HL-60 (cell line): ENCODE results near the gene PLXDC2.

Experiments used
- CTCF ChIP-seq: IDR thresholded peaks from one replicate; pipeline ENCODE4 v1.5.1; 2011; ENCODE audit warnings: low read length, control low read depth, inconsistent platforms; ENCODE audit not compliant: insufficient read depth
- POLR2AphosphoS5 ChIP-seq: IDR thresholded peaks from 2 replicates; pipeline ENCODE4 v1.6.1; 2012; ENCODE audit warnings: low read depth
- TF ChIP-seq, protein P1 (sequence below): IDR thresholded peaks from 2 replicates; pipeline ENCODE4 v1.6.1; 2012; ENCODE audit warnings: low read depth; ENCODE audit not compliant: insufficient replicate concordance

DNA sequence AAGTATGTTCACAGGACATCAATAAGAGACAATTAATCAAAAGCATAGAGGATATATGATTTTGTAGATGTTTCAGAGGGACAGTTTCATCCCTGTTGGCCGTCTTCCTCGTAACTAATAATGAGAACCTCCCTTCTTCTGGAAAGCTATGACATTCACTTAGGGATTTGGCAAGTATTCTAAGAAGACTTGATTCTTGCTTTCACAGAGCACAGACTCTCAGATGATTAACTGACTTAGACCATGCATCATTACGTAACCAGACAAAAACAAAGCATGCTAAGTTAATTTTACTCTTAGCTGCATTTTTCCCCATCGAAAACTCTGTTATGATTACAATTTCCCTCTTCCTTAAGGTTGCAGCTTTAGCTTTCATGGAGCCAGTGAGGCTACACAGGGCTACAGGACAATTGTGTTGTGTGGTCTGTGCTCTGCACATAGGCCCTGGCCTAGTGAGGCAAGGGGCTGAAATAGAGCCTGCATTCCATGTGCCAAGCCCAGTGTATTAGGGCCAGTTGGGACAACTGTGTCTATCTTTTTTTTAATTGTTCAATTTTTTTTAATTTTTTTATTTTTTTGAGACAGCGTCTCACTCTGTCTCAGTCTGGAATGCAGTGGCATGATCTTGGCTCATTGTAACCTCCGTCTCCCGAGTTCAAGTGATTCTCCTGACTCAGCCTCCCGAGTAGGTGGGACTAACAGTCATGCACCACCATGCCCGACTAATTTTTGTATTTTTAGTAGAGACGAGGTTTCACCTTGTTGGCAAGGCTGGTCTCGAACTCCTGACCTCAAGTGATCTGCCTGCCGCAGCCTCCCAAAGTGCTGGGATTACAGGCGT lies 105.3 kb downstream of the PLXDC2 start:
- TF ChIP-seq POLR2AphosphoS5 (no peak), CTCF (no peak)
- TF ChIP-seq, protein P1, sequence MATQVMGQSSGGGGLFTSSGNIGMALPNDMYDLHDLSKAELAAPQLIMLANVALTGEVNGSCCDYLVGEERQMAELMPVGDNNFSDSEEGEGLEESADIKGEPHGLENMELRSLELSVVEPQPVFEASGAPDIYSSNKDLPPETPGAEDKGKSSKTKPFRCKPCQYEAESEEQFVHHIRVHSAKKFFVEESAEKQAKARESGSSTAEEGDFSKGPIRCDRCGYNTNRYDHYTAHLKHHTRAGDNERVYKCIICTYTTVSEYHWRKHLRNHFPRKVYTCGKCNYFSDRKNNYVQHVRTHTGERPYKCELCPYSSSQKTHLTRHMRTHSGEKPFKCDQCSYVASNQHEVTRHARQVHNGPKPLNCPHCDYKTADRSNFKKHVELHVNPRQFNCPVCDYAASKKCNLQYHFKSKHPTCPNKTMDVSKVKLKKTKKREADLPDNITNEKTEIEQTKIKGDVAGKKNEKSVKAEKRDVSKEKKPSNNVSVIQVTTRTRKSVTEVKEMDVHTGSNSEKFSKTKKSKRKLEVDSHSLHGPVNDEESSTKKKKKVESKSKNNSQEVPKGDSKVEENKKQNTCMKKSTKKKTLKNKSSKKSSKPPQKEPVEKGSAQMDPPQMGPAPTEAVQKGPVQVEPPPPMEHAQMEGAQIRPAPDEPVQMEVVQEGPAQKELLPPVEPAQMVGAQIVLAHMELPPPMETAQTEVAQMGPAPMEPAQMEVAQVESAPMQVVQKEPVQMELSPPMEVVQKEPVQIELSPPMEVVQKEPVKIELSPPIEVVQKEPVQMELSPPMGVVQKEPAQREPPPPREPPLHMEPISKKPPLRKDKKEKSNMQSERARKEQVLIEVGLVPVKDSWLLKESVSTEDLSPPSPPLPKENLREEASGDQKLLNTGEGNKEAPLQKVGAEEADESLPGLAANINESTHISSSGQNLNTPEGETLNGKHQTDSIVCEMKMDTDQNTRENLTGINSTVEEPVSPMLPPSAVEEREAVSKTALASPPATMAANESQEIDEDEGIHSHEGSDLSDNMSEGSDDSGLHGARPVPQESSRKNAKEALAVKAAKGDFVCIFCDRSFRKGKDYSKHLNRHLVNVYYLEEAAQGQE, result no peak
